GM23338 (cell line): ENCODE measurements around the gene NTF3.

Experiments
- CREB1 ChIP-seq: fragments of 250-450 bp; sonication (Bioruptor Pico); IDR thresholded peaks from 2 replicates; pipeline ENCODE4 v1.5.0; 2020; ENCODE audit warnings: low read depth, mild to moderate bottlenecking, moderate library complexity
- EZH2 ChIP-seq: fragments of 200-600 bp; sonication (generic); IDR thresholded peaks from one replicate; pipeline ENCODE4 v1.8.0; 2017; ENCODE audit warnings: antibody characterized with exemption, mild to moderate bottlenecking, low read depth; ENCODE audit not compliant: unreplicated experiment
- EZH2phosphoT487 ChIP-seq: fragments of 200-600 bp; sonication (generic); IDR thresholded peaks from one replicate; pipeline ENCODE4 v1.8.1; 2018; ENCODE audit warnings: antibody characterized with exemption; ENCODE audit not compliant: unreplicated experiment
- JUNB ChIP-seq: IDR thresholded peaks from one replicate; pipeline ENCODE4 v1.6.1; 2016; ENCODE audit warnings: antibody characterized with exemption; ENCODE audit not compliant: unreplicated experiment
- NANOG ChIP-seq: IDR thresholded peaks from 2 replicates; pipeline ENCODE4 v1.6.1; 2016; ENCODE audit warnings: antibody characterized with exemption, borderline replicate concordance
- POLR2AphosphoS5 ChIP-seq: IDR thresholded peaks from 2 replicates; pipeline ENCODE4 v1.6.1; 2016; ENCODE audit warnings: antibody characterized with exemption, low read depth
- STAT1 ChIP-seq: IDR thresholded peaks from one replicate; pipeline ENCODE4 v1.6.1; 2016; ENCODE audit warnings: antibody characterized with exemption; ENCODE audit not compliant: unreplicated experiment
- ZNF114 ChIP-seq: fragments of 250-450 bp; sonication (Bioruptor Pico); IDR thresholded peaks from 2 replicates; pipeline ENCODE4 v1.5.0; 2020; ENCODE audit warnings: mild to moderate bottlenecking, moderate library complexity
- ZNF331 ChIP-seq: fragments of 250-450 bp; sonication (Bioruptor Pico); IDR thresholded peaks from 2 replicates; pipeline ENCODE4 v1.5.0; 2020; ENCODE audit warnings: low read depth, mild to moderate bottlenecking, moderate library complexity
- TF ChIP-seq, protein P1 (sequence below): IDR thresholded peaks from one replicate; pipeline ENCODE4 v1.6.1; 2018; ENCODE audit warnings: antibody characterized with exemption; ENCODE audit not compliant: unreplicated experiment
- TF ChIP-seq, protein P2 (sequence below), 2 experiments: fragments of 200-600 bp in 1 of 2; sonication (generic) in 1 of 2; conservative IDR thresholded peaks; 2 replicates each; pipeline versions ENCODE4 v1.5.1 to v1.6.1; 2016 to 2017; ENCODE audit warnings: antibody characterized with exemption in 2 of 2, low read depth in 2 of 2, mild to moderate bottlenecking in 2 of 2, moderate library complexity in 1 of 2
- TF ChIP-seq, protein P3 (sequence below): fragments of 250-450 bp; sonication (Bioruptor Pico); IDR thresholded peaks from 2 replicates; pipeline ENCODE4 v1.5.0; 2020; ENCODE audit warnings: mild to moderate bottlenecking, moderate library complexity
- TF ChIP-seq, protein P4 (sequence below): IDR thresholded peaks from 2 replicates; pipeline ENCODE4 v1.6.1; 2016; ENCODE audit warnings: antibody characterized with exemption

DNA sequence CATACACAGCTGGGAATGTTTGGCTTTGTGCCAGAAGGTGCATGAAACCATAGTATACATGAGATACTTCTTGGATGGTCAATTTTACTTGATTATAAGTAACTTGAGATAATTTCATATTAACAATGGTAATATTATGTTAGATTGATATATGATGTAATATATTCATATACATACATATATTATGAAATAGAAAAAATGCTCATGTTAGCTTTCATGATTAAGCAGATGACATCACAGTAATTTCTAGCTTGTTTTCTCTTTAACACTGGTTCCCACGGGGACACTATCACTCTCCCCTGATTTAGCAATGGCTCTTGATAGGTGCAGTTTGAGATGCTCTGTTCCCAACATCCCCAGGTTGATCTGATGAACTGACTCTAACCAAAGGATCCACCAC, 35.4 kb upstream of the NTF3 start:
- TF ChIP-seq EZH2 (no peak), POLR2AphosphoS5 (no peak), EZH2phosphoT487 (no peak), JUNB (no peak), ZNF331 (no peak), CREB1 (CRISPR knock-in tag) (no peak), STAT1 (no peak), ZNF114 (CRISPR knock-in tag) (no peak), NANOG (no peak)
- TF ChIP-seq, protein P1, sequence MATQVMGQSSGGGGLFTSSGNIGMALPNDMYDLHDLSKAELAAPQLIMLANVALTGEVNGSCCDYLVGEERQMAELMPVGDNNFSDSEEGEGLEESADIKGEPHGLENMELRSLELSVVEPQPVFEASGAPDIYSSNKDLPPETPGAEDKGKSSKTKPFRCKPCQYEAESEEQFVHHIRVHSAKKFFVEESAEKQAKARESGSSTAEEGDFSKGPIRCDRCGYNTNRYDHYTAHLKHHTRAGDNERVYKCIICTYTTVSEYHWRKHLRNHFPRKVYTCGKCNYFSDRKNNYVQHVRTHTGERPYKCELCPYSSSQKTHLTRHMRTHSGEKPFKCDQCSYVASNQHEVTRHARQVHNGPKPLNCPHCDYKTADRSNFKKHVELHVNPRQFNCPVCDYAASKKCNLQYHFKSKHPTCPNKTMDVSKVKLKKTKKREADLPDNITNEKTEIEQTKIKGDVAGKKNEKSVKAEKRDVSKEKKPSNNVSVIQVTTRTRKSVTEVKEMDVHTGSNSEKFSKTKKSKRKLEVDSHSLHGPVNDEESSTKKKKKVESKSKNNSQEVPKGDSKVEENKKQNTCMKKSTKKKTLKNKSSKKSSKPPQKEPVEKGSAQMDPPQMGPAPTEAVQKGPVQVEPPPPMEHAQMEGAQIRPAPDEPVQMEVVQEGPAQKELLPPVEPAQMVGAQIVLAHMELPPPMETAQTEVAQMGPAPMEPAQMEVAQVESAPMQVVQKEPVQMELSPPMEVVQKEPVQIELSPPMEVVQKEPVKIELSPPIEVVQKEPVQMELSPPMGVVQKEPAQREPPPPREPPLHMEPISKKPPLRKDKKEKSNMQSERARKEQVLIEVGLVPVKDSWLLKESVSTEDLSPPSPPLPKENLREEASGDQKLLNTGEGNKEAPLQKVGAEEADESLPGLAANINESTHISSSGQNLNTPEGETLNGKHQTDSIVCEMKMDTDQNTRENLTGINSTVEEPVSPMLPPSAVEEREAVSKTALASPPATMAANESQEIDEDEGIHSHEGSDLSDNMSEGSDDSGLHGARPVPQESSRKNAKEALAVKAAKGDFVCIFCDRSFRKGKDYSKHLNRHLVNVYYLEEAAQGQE = no peak
- TF ChIP-seq, protein P2, sequence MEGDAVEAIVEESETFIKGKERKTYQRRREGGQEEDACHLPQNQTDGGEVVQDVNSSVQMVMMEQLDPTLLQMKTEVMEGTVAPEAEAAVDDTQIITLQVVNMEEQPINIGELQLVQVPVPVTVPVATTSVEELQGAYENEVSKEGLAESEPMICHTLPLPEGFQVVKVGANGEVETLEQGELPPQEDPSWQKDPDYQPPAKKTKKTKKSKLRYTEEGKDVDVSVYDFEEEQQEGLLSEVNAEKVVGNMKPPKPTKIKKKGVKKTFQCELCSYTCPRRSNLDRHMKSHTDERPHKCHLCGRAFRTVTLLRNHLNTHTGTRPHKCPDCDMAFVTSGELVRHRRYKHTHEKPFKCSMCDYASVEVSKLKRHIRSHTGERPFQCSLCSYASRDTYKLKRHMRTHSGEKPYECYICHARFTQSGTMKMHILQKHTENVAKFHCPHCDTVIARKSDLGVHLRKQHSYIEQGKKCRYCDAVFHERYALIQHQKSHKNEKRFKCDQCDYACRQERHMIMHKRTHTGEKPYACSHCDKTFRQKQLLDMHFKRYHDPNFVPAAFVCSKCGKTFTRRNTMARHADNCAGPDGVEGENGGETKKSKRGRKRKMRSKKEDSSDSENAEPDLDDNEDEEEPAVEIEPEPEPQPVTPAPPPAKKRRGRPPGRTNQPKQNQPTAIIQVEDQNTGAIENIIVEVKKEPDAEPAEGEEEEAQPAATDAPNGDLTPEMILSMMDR (conservative IDR thresholded peaks at IDR 0.05; ENCODE audit: low read depth in 2 of 2) = no peak
- TF ChIP-seq, protein P3, sequence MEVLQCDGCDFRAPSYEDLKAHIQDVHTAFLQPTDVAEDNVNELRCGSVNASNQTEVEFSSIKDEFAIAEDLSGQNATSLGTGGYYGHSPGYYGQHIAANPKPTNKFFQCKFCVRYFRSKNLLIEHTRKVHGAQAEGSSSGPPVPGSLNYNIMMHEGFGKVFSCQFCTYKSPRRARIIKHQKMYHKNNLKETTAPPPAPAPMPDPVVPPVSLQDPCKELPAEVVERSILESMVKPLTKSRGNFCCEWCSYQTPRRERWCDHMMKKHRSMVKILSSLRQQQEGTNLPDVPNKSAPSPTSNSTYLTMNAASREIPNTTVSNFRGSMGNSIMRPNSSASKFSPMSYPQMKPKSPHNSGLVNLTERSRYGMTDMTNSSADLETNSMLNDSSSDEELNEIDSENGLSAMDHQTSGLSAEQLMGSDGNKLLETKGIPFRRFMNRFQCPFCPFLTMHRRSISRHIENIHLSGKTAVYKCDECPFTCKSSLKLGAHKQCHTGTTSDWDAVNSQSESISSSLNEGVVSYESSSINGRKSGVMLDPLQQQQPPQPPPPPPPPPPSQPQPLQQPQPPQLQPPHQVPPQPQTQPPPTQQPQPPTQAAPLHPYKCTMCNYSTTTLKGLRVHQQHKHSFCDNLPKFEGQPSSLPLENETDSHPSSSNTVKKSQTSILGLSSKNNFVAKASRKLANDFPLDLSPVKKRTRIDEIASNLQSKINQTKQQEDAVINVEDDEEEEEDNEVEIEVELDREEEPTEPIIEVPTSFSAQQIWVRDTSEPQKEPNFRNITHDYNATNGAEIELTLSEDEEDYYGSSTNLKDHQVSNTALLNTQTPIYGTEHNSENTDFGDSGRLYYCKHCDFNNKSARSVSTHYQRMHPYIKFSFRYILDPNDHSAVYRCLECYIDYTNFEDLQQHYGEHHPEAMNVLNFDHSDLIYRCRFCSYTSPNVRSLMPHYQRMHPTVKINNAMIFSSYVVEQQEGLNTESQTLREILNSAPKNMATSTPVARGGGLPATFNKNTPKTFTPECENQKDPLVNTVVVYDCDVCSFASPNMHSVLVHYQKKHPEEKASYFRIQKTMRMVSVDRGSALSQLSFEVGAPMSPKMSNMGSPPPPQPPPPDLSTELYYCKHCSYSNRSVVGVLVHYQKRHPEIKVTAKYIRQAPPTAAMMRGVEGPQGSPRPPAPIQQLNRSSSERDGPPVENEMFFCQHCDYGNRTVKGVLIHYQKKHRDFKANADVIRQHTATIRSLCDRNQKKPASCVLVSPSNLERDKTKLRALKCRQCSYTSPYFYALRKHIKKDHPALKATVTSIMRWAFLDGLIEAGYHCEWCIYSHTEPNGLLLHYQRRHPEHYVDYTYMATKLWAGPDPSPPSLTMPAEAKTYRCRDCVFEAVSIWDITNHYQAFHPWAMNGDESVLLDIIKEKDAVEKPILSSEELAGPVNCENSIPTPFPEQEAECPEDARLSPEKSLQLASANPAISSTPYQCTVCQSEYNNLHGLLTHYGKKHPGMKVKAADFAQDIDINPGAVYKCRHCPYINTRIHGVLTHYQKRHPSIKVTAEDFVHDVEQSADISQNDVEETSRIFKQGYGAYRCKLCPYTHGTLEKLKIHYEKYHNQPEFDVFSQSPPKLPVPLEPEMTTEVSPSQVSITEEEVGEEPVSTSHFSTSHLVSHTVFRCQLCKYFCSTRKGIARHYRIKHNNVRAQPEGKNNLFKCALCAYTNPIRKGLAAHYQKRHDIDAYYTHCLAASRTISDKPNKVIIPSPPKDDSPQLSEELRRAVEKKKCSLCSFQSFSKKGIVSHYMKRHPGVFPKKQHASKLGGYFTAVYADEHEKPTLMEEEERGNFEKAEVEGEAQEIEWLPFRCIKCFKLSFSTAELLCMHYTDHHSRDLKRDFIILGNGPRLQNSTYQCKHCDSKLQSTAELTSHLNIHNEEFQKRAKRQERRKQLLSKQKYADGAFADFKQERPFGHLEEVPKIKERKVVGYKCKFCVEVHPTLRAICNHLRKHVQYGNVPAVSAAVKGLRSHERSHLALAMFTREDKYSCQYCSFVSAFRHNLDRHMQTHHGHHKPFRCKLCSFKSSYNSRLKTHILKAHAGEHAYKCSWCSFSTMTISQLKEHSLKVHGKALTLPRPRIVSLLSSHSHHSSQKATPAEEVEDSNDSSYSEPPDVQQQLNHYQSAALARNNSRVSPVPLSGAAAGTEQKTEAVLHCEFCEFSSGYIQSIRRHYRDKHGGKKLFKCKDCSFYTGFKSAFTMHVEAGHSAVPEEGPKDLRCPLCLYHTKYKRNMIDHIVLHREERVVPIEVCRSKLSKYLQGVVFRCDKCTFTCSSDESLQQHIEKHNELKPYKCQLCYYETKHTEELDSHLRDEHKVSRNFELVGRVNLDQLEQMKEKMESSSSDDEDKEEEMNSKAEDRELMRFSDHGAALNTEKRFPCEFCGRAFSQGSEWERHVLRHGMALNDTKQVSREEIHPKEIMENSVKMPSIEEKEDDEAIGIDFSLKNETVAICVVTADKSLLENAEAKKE (CRISPR knock-in tag) = no peak
- TF ChIP-seq, protein P4, sequence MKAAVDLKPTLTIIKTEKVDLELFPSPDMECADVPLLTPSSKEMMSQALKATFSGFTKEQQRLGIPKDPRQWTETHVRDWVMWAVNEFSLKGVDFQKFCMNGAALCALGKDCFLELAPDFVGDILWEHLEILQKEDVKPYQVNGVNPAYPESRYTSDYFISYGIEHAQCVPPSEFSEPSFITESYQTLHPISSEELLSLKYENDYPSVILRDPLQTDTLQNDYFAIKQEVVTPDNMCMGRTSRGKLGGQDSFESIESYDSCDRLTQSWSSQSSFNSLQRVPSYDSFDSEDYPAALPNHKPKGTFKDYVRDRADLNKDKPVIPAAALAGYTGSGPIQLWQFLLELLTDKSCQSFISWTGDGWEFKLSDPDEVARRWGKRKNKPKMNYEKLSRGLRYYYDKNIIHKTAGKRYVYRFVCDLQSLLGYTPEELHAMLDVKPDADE = no peak
